ENCODE results near the gene CAPNS1. TPM values are rescaled to one million over a fixed set of nuclear protein-coding genes. Genes with fewer than 3 reads are reported as not detected.

CAPNS1 gene
- total and polyA plus RNA-seq, 2 of the 4 experiments (the other 2 are of a cell fraction), result 436 to 988 TPM

GRCh38 chr19:36092566-36092965 lies 47.3 kb upstream of the CAPNS1 start:
- BruUV-seq (replicated peaks), result no TSS peak
- Histone ChIP-seq H3K27me3 (ENCODE audit: control insufficient read depth, insufficient read depth, low read length) (no peaks in the 10 kb centered on the region), H3K23ac (ENCODE audit: low read depth, low read length) (no peak overlapping the region), H3K79me1 (ENCODE audit: low read depth in 1 of 2, low read length in 2 of 2) (no peaks in the 10 kb centered on the region), H3K14ac (replicated peaks; ENCODE audit: low read depth, low read length) (no peak overlapping the region), H4K5ac (ENCODE audit: low read depth, low read length) (no peak overlapping the region), H2BK120ac (ENCODE audit: low read depth, low read length) (no peak overlapping the region), H3K4me2 (ENCODE audit: low read depth, low read length) (no peak overlapping the region), H2AK9ac (replicated peaks; ENCODE audit: low read depth, low read length, poor library complexity) (no peak overlapping the region), H3K36me3 (ENCODE audit: control insufficient read depth, insufficient read depth, low read length) (peaks cover 18% of the 10 kb centered on the region), H3K18ac (ENCODE audit: low read depth, low read length) (no peak overlapping the region), H4K91ac (ENCODE audit: insufficient read depth, low read depth, low read length) (no peak overlapping the region), H2AFZ (replicated peaks; ENCODE audit: low read length, poor library complexity) (no peak overlapping the region), H3K4ac (ENCODE audit: low read depth, low read length) (no peak overlapping the region), H2BK20ac (ENCODE audit: low read depth, low read length) (no peak overlapping the region), H4K20me1 (ENCODE audit: insufficient read depth, low read length) (no peaks in the 10 kb centered on the region), H3K9ac (ENCODE audit: low read depth, low read length) (no peak overlapping the region), H2BK15ac (ENCODE audit: low read depth, low read length) (no peak overlapping the region), H3K4me1 (ENCODE audit: control insufficient read depth, insufficient read depth, low read length) (no peaks in the 10 kb centered on the region), H2BK5ac (ENCODE audit: low read depth, low read length, poor library complexity, severe bottlenecking) (no peak overlapping the region), H3K27ac (ENCODE audit: insufficient read depth, low read length) (no peak overlapping the region), H3K9me1 (ENCODE audit: insufficient read depth, low read length) (0 out of 2 replicates have a peak, but pooled peaks cover 6% of the 10 kb centered on the region), H3K4me3 (ENCODE audit: insufficient read depth, low read depth, low read length) (no peak overlapping the region), H4K8ac (ENCODE audit: low read depth in 2 of 2, low read length in 2 of 2) (no peak overlapping the region), H3K9me3 (ENCODE audit: control insufficient read depth, insufficient read depth, low read length) (no peaks in the 10 kb centered on the region), H3K56ac (ENCODE audit: extremely low read depth, insufficient read depth, low read length) (no peak overlapping the region), H2AK5ac (ENCODE audit: low read depth, low read length) (no peak overlapping the region)
- in situ Hi-C loops (cut with MboI; ENCODE audit: low sequenced_read_pairs), result no loop called here
- ChIA-PET POLR2A (ENCODE audit: unreplicated experiment) (no interaction called here), CTCF (no interaction called here)
- ATAC-seq (ENCODE audit: low read depth) (no peak), DNase-seq (no peak)
- WGBS, 2 experiments (ENCODE audit: extremely low coverage in 2 of 2, insufficient read length in 1 of 2), result 97% methylated on average over 4 of the region's 7 CpGs; no CpG with 5 or more reads in 1 of the 2 experiments
- intact Hi-C loops (cut with micrococcal nuclease), result no loop called here
- dilution Hi-C loops (cut with HindIII; ENCODE audit: low sequenced_read_pairs, unreplicated experiment), result no loop called here
- TF ChIP-seq RFX5 (IDR thresholded peaks at IDR 0.05; ENCODE audit: low read depth, low read length), result no peak
- TF ChIP-seq POLR2A (IDR thresholded peaks at IDR 0.05; ENCODE audit: low read depth, low read length), result no peak
- TF ChIP-seq RCOR1 (IDR thresholded peaks at IDR 0.05; ENCODE audit: insufficient replicate concordance, low read length), result no peak
- no peak for TF ChIP-seq NFE2L2 (IDR thresholded peaks at IDR 0.05; ENCODE audit: low read depth, low read length)
- TF ChIP-seq USF2 (IDR thresholded peaks at IDR 0.05; ENCODE audit: low read depth, low read length), result no peak
- TF ChIP-seq ELK1 (IDR thresholded peaks at IDR 0.05; ENCODE audit: borderline replicate concordance, low read depth, low read length), result no peak
- TF ChIP-seq SMC3 (IDR thresholded peaks at IDR 0.05; ENCODE audit: low read depth, low read length), result no peak
- TF ChIP-seq CHD1 (IDR thresholded peaks at IDR 0.05; ENCODE audit: low read depth, low read length), result no peak
- no peak for TF ChIP-seq MXI1 (IDR thresholded peaks at IDR 0.05; ENCODE audit: borderline replicate concordance, low read depth, low read length)
- no peak for TF ChIP-seq MAZ (IDR thresholded peaks at IDR 0.05; ENCODE audit: borderline replicate concordance, low read depth, low read length)
- no peak for TF ChIP-seq FOS (IDR thresholded peaks at IDR 0.05; ENCODE audit: low read depth, low read length)
- no peak for TF ChIP-seq CTCF (conservative IDR thresholded peaks at IDR 0.05; ENCODE audit: low read depth, low read length)
- TF ChIP-seq BHLHE40 (IDR thresholded peaks at IDR 0.05; ENCODE audit: low read depth, low read length), result no peak
- TF ChIP-seq RAD21 (IDR thresholded peaks at IDR 0.05; ENCODE audit: low read length), result no peak
- no peak for TF ChIP-seq MAFK (IDR thresholded peaks at IDR 0.05; ENCODE audit: low read depth, low read length)
